Stimulated activated naive CD8-positive, alpha-beta T cell treated with anti-CD3 and anti-CD28 coated beads, Interleukin-15, Interleukin-2, amounts not matched to agents 100 ng/mL and 50 ng/mL, for 24 hours (primary cell): ENCODE results near the gene TLE5.
"Not testable (repeated sequence)": the region's sequence is repeated elsewhere in the genome, so short reads cannot be mapped to it uniquely, and the experiment has no call there.

Experiments used
- H3K27ac Mint-ChIP-seq: one replicate; pipeline ENCODE4 v1.8.0; 2021; ENCODE audit warnings: mild to moderate bottlenecking, mixed read lengths
- H3K27me3 Mint-ChIP-seq: one replicate; pipeline ENCODE4 v1.8.0; 2021; ENCODE audit warnings: mixed read lengths
- H3K36me3 Mint-ChIP-seq: one replicate; pipeline ENCODE4 v1.8.0; 2021; ENCODE audit warnings: low read depth, mixed read lengths
- H3K4me1 Mint-ChIP-seq: one replicate; pipeline ENCODE4 v1.8.0; 2021; ENCODE audit warnings: low read depth, mixed read lengths
- H3K4me3 Mint-ChIP-seq: one replicate; pipeline ENCODE4 v1.8.0; 2021; ENCODE audit warnings: mild to moderate bottlenecking, mixed read lengths
- H3K9me3 Mint-ChIP-seq: one replicate; pipeline ENCODE4 v1.8.0; 2021; ENCODE audit warnings: mixed read lengths

Gene TLE5

DNA sequence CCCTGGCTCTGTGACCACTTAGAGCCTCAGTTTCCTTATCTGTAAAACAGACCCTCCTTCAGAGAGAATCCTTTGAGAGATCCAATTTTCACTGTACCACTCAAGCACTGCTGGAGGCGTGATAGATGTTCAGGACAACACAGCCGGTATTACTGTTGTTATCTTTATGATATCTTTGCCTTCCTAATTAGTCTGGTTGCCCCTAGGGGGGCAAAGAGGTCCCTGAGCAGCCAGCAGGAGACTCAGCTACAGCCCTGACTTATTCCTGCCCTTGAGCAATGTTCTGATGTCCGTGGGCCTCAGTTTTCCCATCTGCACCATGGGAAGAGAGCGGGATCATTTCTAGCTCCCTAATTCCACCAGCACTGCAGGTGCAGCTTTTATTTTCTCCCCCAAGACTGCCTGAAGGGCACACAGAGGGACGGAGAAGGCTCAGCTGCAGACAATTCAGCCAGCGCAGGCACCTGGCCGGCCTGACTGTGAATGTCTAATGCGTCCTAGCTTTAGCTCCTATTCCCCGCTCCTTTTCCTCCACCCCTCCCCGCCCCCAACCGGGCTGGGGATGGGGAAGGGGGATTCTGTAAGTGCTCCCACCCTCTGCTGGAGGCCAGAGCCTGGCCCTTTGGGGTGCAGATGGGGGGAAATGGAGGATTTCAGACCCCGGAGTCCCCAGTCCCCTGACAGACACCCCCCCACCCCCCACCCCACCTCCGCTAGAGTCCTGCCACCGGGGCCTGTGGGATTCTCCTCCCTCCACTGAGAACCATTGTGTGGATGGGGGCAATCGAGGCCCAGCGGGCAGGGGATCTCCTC, 16.2 kb downstream of the TLE5 start:
- H3K27ac Mint-ChIP-seq: no peak overlapping the region
- no peaks in the 10 kb centered on the region for H3K36me3 Mint-ChIP-seq
- no peaks in the 10 kb centered on the region for H3K9me3 Mint-ChIP-seq
- H3K4me1 Mint-ChIP-seq: peaks cover 18% of the 10 kb centered on the region
- no peak overlapping the region for H3K4me3 Mint-ChIP-seq
- H3K27me3 Mint-ChIP-seq: peaks cover 3% of the 10 kb centered on the region

DNA sequence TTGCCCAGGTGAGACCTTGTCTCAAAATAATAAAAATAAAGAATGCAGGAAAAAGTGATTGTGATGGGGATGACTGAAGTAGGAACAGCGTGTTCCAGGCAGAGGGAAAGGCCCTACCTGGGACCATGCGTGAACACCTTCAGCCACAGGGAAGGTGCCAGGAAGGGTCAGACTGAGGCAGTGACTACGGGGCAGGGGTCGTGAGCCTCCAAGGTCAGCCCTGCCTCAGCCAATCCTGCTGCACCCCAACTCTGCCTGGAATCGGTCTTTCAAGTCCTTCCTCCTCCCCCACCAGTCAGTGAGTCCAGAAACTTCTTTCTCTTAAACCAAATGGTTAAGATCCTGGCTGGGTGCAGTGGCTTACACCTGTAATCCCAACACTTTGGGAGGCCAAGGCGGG, 17.1 kb downstream of the TLE5 start:
- H3K4me3 Mint-ChIP-seq: no peak overlapping the region
- peaks cover 3% of the 10 kb centered on the region for H3K27me3 Mint-ChIP-seq
- peaks cover 19% of the 10 kb centered on the region for H3K4me1 Mint-ChIP-seq
- no peaks in the 10 kb centered on the region for H3K9me3 Mint-ChIP-seq
- no peaks in the 10 kb centered on the region for H3K36me3 Mint-ChIP-seq
- no peak overlapping the region for H3K27ac Mint-ChIP-seq

DNA sequence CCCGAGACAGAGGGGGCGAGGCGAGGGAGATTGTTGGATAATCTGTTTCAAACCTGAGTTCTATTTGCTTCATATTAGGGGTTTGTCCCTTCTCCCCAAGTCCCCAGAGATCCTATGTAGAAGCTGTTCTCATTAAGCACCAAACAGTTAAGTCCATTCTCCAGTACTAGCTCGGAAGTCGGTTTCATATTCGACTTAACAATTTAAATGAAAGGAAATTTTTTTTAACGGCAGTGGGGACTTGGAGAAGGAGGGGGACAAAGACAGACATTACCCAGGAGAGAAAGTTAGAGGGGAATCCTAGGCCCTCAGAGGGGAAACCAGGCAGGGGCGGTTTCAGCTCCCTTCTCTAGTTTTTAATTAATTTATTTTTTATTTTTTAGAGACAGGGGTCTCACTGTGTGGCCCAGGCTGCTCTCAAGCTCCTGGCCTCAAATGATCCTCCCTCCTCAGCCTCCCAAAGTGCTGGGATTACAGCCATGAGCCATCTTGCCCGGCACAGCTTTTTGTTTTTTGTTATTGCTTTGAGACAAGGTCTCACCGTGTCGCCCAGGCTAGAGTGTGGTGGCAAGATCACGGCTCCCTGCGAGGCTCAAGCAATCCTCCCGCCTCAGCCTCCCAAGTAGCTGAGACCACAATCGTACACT, 19.6 kb downstream of the TLE5 start:
- no peaks in the 10 kb centered on the region for H3K9me3 Mint-ChIP-seq
- peaks cover 3% of the 10 kb centered on the region for H3K27me3 Mint-ChIP-seq
- peak overlapping the region; percentile 21 for H3K4me3 Mint-ChIP-seq
- H3K4me1 Mint-ChIP-seq: peaks cover 16% of the 10 kb centered on the region
- H3K36me3 Mint-ChIP-seq: no peaks in the 10 kb centered on the region
- H3K27ac Mint-ChIP-seq: no peak overlapping the region

DNA sequence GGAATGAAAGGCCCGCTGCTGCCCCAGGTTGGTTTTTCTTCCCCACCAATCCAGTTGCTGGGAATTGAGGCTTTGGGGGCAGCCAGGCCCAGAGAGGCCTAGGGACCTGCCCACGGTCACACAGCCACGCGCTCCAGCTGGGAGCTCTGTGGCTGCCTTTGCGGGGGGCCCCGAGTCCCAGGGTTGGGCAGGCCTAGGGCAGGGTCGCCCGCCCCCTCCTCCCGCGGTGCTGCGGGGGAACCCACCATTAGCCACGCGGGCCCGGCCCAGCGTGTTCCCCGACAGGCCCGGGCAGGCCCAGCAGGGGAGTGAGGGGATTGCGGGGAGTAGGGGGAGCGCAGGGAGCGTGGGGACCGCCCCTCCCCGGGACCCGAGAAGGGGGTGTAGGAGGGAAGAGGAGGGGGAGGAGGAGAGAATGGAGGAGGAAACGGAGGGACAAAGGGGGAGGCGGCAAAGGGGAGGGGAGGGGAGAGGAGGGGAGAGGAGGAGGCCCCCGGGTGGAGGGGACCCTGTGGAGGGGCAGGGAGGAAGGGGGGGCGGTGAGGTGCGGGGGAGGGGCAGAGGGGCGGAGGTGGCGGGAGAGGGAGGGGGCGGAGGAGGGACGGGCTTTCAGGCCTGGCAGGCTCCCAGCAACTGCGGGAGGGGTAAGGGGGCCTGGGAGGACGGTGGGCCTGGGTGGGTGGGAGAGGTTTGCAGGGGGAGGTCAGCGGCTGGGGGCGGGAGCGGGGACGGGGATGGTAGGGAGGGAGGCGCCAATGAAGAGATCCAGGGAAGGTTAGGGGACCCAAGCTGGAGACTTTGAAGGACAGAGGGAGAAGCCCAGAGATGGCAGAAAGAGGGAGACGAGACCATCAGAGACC, 20.3 kb downstream of the TLE5 start:
- H3K36me3 Mint-ChIP-seq: no peaks in the 10 kb centered on the region
- no peaks in the 10 kb centered on the region for H3K27me3 Mint-ChIP-seq
- H3K27ac Mint-ChIP-seq: no peak overlapping the region
- peak overlapping the region; percentile 21 for H3K4me3 Mint-ChIP-seq
- H3K4me1 Mint-ChIP-seq: peaks cover 12% of the 10 kb centered on the region
- no peaks in the 10 kb centered on the region for H3K9me3 Mint-ChIP-seq

DNA sequence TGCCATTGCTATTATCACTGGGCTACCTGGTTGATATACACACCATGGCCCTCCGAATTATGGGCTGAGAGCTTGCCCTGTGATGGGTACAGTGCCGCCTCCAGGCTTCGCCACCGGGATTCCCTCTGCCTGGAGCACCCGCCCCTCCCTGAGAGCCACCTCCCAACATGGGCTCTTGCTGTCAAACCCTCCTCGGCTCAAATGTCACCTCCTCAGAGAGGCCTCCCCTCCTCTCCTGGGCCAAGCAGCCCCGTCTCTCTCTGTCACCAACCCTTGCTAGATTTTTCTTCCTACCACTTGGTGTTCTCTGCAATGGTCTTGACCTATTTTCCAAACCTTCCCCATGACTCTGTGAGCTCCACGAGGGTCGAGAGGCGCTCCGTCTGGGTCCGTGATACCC, 21.0 kb downstream of the TLE5 start:
- Mint-ChIP-seq H3K9me3 (no peaks in the 10 kb centered on the region), H3K4me3 (no peak overlapping the region), H3K36me3 (no peaks in the 10 kb centered on the region), H3K27ac (no peak overlapping the region), H3K27me3 (no peaks in the 10 kb centered on the region), H3K4me1 (peaks cover 12% of the 10 kb centered on the region)

DNA sequence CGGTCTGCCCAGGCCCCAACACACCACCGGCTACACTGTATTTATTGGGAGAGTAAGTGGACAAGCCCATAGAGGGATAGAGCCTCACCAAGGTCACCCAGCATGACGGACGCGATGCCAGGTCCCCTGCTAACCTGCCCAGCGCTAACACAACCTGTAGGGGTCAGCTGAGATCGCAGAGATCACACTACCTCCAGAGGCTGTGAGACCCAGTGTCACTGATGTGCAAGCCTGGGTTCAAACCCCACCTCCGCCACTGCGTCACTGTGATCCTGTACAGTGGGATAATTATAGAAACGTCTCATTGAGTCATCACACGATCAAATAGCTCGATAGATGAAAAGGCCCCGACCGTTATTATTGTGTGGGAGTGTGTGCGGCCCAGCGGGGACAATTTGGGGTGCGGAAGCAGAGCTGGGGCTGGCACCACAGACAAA, 22.6 kb downstream of the TLE5 start:
- H3K4me1 Mint-ChIP-seq: peaks cover 25% of the 10 kb centered on the region
- H3K27ac Mint-ChIP-seq: no peak overlapping the region
- H3K4me3 Mint-ChIP-seq: no peak overlapping the region
- no peaks in the 10 kb centered on the region for H3K9me3 Mint-ChIP-seq
- no peaks in the 10 kb centered on the region for H3K27me3 Mint-ChIP-seq
- H3K36me3 Mint-ChIP-seq: no peaks in the 10 kb centered on the region

DNA sequence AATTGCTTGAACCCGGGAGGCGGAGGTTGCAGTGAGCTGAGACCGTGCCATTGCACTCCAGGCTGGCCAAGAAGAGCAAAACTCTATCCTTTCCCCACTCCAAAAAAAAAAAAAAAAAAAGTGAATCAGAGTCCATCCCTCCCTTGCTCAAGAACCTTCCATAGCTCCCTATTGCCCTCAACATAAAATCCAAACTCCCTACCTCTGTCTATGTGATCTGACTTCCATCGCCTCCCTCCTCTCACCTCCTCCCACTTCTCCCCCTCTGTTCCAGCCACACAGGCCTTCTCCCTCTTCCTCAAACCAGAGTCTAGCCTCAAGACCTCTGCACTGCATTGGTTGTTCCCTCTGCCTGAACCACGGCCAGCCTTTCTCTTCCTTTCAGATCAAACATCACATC, 23.2 kb downstream of the TLE5 start:
- Mint-ChIP-seq H3K27ac (no peak overlapping the region), H3K27me3 (no peaks in the 10 kb centered on the region), H3K36me3 (no peaks in the 10 kb centered on the region), H3K4me1 (peaks cover 27% of the 10 kb centered on the region), H3K9me3 (no peaks in the 10 kb centered on the region), H3K4me3 (no peak overlapping the region)

DNA sequence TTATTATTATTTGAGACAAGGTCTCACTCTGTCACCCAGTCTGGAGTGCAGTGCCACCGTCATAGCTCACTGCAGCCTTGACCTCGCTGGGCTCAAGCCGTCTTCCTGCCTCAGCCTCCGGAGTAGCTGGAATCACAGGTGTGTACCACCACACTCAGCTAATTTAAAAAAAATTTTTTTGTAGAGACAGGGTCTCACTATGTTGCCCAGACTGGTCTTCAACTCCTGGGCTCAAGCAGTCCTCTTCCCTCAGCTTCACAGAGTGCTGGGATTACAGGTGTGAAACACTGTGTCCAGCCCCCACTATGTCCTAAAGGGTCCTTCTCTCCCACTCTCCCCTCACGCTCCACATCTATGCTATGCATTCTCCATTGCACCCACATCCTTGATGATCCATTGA, 24.1 kb downstream of the TLE5 start:
- H3K36me3 Mint-ChIP-seq: no peaks in the 10 kb centered on the region
- no peak overlapping the region for H3K4me3 Mint-ChIP-seq
- H3K27ac Mint-ChIP-seq: no peak overlapping the region
- no peaks in the 10 kb centered on the region for H3K9me3 Mint-ChIP-seq
- peaks cover 27% of the 10 kb centered on the region for H3K4me1 Mint-ChIP-seq
- no peaks in the 10 kb centered on the region for H3K27me3 Mint-ChIP-seq

DNA sequence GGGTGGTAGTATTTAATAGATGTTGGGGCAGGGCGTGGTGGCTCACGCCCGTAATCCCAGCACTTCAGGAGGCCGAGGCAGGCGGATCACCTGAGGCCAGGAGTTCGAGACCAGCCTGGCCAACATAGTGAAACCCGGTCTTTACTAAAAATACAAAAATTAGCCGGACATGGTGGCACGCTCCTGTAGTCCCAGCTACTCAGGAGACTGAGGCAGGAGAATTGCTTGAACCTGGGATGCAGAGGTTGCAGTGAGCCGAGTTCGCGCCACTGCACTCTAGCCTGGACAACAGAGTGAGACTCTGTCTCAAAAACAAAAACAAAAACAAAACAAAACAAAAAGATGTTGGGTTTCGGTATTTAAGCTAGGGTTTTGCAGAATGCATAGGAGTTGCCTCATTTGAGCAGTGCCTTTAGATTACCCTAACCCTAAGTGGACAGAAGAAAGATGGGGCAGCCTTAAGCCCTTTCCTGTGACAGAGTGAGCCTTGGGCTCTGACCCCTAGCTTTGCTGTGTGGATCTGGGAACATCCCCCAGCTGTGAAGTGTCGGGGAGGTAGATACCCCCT, 25.2 kb downstream of the TLE5 start:
- H3K27ac Mint-ChIP-seq, H3K36me3 Mint-ChIP-seq, H3K9me3 Mint-ChIP-seq, H3K27me3 Mint-ChIP-seq: not testable (repeated sequence)
- Mint-ChIP-seq H3K4me3 (peak overlapping the region; percentile 85), H3K4me1 (peaks cover 23% of the 10 kb centered on the region)

DNA sequence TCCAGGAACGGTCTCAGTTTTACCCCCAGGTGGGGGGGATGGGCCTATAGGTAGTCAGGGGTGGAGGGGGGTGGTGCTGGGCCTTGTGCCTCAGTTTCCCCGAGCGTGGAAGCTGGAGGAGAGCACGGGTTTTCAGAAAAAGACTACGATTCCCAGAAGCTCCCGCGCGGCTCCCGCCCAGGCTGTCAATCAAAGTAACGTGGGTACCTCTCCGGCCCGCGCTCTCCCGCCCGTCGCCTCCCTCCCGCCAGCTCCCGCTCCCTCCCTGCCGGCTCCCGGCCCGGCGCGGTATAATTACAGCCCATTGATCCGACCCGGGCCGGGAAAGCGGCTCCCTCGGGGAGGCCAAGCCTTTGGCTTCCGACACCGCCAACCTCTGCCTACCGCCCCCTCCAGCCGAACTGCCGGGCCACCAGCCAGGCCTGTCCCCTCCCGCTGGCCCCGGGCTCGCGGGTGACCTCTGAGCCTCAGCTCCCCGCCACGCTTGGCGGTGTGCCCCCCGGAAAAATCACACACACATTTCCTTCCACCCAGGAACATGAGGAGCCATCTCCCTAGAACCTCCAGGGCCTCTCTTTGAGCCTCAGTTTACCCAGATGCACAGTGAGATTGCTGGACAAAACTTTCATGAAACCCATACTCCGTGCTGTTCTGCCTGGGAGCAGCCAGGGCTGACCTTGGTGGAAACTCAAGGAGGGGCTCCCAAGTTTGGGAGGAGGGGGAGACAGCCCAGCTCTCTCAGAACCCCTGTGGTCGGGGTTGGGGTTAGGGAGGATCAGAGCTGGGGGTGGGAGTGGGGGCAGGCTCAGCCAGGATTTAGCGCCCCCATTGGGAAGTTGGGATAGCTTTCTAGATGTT, 25.9 kb downstream of the TLE5 start:
- peak overlapping the region; percentile 85 for H3K4me3 Mint-ChIP-seq
- no peaks in the 10 kb centered on the region for H3K27me3 Mint-ChIP-seq
- no peaks in the 10 kb centered on the region for H3K9me3 Mint-ChIP-seq
- peak overlapping the region; percentile 96 for H3K27ac Mint-ChIP-seq
- peaks cover 19% of the 10 kb centered on the region for H3K4me1 Mint-ChIP-seq
- no peaks in the 10 kb centered on the region for H3K36me3 Mint-ChIP-seq

DNA sequence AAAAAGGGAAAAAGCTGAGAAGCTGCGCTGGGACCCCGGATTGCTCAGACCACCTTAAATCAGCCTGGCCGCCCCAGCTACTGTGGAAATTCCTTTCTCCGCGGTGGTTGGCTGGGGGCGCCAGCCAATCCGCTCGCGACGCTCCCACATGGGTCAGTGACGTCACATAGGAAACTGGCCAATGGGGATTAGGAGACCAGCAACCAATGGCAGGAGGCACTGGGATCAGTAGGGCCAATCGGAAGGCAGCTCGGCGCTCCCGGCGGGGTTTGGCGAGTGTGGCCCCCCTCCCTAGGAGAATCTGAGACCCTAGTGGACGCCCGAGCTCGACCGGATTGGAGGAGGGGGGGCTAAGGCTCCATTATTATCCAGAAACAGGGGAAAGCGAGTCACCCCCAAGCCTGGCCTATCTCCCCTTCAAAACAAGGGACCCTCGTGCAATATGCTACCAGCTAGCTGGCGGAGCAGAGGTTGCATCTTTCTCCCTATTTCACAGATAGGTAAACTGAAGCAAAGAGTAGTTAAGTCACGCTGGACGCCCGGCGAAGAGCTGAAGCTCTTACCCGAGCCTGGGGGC, 26.7 kb downstream of the TLE5 start:
- H3K27ac Mint-ChIP-seq: peak overlapping the region; percentile 96
- H3K27me3 Mint-ChIP-seq: no peaks in the 10 kb centered on the region
- H3K36me3 Mint-ChIP-seq: no peaks in the 10 kb centered on the region
- H3K4me3 Mint-ChIP-seq: peak overlapping the region; percentile 85
- H3K4me1 Mint-ChIP-seq: peaks cover 18% of the 10 kb centered on the region
- no peaks in the 10 kb centered on the region for H3K9me3 Mint-ChIP-seq

DNA sequence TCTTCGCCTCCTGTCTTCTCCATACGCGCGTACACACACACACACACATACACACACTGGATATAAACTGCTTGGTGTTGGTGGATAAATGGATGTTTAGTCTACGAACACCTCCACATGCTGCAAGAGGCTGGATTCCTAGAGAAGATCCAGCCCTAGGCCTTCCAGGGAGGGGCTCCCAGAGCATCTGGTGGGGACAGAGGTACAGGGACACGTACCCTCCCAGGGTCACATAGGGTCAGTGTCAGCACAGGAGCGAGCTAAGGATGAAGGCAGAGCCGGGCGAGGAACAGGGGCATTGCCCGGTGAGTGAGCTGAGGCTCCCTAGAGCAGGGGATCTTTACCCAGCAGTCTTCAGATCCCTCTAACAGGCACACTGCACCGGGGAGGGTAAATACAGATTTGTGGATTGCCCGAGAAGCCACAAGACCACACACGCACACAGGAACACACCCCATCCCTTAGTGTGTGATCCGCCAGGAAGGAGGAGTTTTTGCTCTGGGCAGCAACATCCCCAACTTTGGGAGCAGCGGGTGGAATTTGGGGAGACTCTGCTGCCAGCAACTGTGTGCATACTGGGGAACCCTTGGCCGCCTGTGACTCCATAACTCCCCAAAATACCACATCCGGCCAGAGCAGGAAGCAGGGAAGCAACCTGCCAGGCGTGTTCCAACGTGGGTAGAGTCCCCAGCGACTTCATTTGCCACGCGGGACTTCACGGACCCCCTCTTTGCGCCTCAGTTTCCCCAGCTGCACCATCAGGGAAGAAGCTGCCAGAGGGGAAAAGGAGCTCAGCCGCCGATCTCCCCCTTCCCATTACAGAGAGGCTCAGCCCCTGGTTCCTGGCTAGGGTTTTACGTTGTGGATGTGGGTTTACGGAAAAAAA, 27.4 kb downstream of the TLE5 start:
- peak overlapping the region; percentile 96 for H3K27ac Mint-ChIP-seq
- H3K4me3 Mint-ChIP-seq: peak overlapping the region; percentile 85
- H3K36me3 Mint-ChIP-seq: no peaks in the 10 kb centered on the region
- peaks cover 6% of the 10 kb centered on the region for H3K27me3 Mint-ChIP-seq
- no peaks in the 10 kb centered on the region for H3K9me3 Mint-ChIP-seq
- H3K4me1 Mint-ChIP-seq: peaks cover 15% of the 10 kb centered on the region

DNA sequence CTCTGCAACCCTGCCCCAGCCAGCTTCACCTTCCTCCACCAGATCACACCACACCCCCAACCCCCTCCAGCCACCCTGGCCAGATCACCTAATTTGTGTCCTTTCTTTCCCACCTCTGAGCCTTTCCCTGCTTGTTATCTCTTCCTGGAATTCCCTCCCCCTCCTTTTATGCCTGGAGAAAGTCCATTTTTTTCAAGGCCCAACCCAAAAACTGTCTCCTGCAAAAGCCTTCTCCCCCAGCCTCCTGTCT, 28.0 kb downstream of the TLE5 start:
- H3K27ac Mint-ChIP-seq: no peak overlapping the region
- H3K4me1 Mint-ChIP-seq: peaks cover 19% of the 10 kb centered on the region
- H3K4me3 Mint-ChIP-seq: peak overlapping the region; percentile 33
- peaks cover 6% of the 10 kb centered on the region for H3K27me3 Mint-ChIP-seq
- no peaks in the 10 kb centered on the region for H3K9me3 Mint-ChIP-seq
- no peaks in the 10 kb centered on the region for H3K36me3 Mint-ChIP-seq
